ENCODE results near the gene NUP98.

Gene NUP98

DNA sequence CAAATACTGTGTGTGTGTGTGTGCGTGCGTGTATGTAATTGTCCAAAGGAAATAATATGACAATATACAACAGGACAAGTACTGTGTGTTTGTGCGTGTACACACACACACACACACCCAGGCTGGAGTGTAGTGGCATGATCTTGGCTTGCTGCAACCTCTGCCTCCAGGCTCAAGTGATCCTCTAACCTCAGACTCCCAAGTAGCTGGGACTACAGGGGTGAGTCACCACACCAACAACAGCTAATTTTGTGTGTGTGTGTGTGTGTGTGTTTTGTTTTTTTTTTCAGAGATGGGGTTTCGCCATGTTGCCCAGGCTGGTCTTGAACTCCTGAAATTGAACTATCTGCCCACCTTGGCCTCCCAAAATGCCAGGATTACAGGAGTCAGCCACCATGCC is 61.5 kb downstream of the NUP98 start:
- no peak for DNase-seq (ENCODE audit: low read depth in 3 of 3)

DNA sequence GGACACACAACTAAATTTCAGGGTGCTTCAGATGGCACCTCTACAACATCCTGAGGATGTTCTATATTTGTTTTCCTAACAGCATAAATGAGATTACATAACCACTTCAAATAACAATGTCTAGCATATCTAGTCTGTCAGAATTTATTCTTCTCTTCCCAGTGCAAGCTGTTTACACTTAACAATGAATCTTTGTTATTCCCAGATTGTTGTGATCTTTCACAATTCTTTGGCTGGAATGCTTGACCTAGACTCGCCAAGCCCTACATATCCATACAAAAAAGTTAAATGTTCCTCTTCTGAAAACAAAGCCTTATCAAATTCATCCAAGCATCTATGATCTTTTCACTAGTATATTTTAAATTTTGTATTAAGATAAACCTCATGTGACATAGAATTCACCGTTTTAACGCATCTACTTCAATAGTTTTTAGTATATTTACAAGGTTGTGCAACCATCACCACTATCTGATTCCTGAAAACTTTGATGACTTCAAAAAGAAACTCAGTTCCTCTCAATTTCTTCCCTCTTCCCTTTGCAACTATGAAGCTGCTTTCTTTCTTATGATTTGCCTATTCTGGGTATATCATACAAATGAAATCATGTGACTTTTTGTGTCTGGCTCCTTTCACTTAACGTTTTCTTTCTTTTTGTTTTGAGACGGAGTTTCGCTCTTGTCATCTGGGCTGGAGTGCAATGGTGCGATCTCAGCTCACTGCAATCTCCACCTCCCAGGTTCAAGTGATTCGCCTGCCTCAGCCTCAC is 64.5 kb downstream of the NUP98 start:
- no peak for DNase-seq (ENCODE audit: low read depth in 3 of 3)

GRCh38 chr11:3723014-3723708 is 74.2 kb downstream of the NUP98 start:
- no peak for DNase-seq (ENCODE audit: low read depth in 3 of 3)

DNA sequence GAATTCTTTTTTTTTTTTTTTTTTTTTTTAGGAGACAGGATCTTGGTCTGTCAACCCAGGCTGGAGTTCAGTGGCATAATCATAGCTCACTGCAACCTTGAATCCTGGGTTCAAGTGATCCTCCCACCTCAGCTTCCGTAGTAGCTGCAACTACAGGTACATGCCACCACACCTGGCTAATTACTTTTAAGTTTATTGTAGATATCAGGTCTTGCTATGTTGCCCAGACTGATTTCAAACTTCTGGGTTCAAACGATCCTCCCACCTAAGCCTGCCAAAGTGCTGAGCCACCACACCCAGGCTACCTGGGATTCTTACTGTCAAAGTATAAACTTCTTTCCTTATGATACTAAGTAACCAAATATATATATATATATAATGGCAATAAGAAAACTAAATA is 75.3 kb downstream of the NUP98 start:
- no peak for DNase-seq (ENCODE audit: low read depth in 3 of 3)

DNA sequence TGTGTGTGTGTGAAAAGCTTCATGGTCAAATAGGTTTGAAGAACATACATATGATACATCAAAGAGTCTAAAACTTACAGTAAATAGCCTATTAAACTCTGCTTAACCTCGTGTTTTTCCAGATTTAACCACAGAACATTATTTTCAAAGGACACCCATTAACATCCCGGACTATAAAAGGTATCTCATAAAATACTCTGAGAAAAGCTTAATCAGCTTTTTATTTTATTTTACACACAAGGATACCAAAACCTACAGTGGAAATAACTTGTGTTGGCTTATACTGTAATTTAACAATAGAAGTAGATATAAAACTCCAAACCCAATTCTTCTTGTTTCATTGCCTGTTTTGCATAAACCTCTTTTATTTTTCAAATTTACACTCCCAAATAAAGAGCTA is 76.4 kb downstream of the NUP98 start:
- DNase-seq (ENCODE audit: low read depth in 3 of 3) = no peak

DNA sequence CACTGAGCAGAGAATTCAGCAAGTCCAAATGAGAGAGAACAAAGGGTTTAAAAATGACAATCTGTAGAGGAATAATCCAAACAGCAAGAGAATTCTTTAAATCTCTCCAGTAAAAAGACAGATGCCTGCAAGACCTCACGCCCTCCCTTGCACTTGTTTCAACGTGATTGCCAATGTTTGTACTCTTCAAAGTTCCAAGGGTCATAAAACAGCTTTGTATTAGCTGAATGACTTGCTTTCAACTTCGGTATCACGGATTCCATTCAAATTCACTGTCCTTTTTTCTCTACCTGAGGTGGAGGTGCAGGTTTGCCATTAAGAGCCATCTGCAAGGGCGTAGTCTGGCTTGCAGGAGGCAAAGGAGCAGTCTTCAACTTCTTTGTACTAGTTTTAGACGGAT is 85.1 kb downstream of the NUP98 start:
- DNase-seq (ENCODE audit: low read depth in 3 of 3) = no peak

DNA sequence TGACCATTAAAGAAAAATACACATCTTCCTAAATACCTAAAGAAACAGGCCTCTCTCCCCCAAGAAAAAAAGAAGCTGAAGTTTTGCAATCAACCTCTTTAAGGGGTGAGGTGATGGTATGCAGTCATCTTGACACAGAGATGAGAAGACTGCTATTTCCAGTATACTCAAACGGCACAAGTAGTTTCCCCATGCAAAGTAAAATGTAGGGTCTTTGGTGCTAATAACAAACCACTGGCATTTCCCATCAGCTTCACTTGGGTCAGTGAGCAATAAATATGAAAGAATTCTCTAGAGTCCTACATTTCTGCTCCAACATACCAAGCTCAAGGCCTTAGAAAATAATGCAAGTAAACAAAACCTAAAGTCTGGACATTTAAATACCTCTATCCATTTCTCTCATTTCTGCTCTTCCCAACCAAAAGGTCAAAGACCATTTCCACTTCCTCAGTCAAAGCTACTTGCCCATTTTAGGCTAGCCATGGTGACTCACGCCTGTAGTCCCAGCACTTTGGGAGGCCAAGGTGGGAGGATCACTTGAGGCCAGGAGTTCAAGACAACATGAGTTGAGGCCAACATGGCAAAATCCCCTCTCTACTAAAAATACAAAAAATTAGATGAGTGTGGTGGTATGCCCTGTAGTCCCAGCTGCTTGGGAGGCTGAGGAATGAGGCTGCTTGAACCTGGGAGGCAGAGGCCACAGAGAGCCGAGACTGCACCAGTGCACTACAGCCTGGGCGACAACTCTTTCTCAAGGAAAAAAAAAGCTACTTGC is 86.7 kb downstream of the NUP98 start:
- DNase-seq (ENCODE audit: low read depth in 3 of 3) = no peak

- DNase-seq (ENCODE audit: low read depth in 3 of 3) = no peak
Observed at GRCh38 chr11:3709977-3710376, 87.4 kb downstream of the NUP98 start.

- no peak for DNase-seq (ENCODE audit: low read depth in 3 of 3)
Observed at GRCh38 chr11:3707176-3707575, 90.2 kb downstream of the NUP98 start.

DNA sequence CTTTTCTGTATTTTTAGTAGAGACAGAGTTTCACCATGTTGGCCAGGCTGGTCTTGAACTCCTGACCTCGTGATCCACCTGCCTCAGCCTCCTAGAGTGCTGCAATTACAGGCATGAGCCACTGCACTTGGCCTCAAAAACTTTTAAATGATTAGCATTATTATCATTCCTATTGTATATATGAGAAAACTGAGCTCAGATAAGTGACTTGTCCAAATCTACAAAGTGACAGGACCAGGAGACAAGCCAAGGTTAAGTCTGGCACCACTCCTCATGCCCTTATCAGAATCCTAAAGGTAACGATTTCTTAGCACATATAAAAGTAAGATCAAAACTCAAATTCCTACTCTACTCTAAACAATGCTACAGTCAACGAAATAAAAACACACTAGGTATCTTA is 94.0 kb downstream of the NUP98 start:
- DNase-seq (ENCODE audit: low read depth in 3 of 3) = no peak

DNA sequence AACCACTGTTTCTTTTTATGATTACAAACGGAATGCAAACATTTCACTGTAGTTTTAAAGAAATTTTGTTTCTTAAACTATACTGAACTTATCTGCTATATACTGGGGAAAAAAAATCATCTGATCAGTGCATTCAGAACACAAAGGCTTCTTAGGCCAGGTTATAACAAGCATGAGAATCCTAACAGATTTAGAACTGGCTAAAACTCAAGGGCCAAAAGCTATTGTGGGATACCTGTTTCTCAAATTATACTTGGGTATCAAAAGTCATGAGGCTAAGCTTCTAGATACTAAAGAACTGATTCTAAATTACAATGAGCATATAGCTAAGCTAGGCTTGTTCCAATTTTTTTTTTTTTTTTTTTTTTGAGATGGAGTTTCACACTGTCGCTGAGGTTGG is 96.4 kb downstream of the NUP98 start:
- no peak for DNase-seq (ENCODE audit: low read depth in 3 of 3)

- no peak for DNase-seq (ENCODE audit: low read depth in 3 of 3)
Observed at GRCh38 chr11:3700410-3700809, 96.9 kb downstream of the NUP98 start.

- DNase-seq (ENCODE audit: low read depth in 3 of 3) = no peak
Observed at GRCh38 chr11:3686751-3687150, 110.6 kb downstream of the NUP98 start.

- DNase-seq (ENCODE audit: low read depth in 3 of 3) = no peak
Observed at GRCh38 chr11:3685923-3686322, 111.4 kb downstream of the NUP98 start.

DNA sequence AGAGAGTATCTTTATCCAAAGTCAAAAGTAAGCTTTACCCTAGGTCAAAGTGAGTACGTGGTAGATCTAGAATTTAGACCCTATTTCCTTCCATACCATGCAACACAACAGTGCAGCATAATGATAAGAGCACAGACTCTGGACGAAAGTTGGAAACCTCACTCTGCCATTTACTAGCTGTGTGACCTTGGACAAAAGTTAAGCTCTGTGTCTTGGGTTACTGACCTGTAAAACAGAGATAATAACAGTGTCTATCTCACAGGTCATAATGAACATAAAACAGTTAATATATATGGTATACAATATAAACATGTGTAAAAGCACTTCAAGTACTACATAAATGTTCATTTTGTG is 112.6 kb downstream of the NUP98 start:
- no peak for DNase-seq (ENCODE audit: low read depth in 3 of 3)

DNA sequence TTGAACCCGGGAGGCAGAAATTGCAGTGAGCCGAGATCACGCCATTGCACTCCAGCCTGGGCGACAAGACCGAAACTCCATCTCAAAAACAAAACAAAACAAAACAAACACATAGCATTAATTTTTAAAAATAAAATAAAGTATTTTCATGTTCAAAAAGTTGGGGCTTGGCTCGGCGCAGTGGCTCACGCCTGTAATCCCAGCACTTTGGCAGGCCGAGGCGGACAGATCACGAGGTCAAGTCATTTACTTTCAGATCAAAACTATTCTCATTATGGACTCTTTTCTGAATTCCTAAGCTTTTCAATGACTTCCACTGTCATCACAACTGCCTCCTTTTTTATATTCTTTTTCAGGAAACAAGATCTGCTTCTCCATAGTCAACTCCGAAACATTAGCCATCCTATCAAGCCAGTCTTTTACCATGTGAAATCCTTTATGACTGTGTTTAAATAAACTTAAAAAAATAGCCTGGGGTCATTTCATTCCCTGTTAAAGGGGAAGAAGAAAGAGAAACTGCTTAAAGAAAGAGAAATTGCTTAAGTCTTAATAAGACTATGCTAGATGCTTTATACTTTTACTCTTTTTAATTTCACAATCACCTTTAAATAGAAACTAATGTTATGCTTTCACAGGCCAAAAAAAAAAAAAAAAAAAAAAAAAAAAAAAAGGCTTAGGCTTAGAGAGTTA is 113.1 kb downstream of the NUP98 start:
- no peak for DNase-seq (ENCODE audit: low read depth in 3 of 3)

DNA sequence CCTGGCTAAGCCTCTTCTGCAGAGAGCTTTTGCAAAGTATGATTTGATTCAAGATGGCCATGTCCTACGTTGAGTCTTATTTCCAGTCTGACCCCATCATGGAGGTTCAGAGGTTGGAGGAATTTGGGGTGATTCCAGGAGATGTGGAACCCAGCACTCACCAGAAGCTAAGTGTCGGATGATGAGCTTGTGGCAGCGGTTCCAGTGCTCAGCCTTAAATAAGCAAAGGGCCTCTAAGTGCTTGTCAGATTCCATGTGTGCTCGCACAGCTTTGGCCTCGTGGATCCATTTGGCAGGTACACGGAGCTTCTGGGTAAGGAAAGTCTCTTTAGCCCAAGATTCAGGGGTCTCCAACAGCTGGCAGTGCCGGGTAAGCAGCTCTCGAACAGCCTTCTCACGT is 114.3 kb downstream of the NUP98 start:
- no peak for DNase-seq (ENCODE audit: low read depth in 3 of 3)

GRCh38 chr11:3679077-3679476 is 118.3 kb downstream of the NUP98 start:
- DNase-seq (ENCODE audit: low read depth in 3 of 3) = no peak

DNA sequence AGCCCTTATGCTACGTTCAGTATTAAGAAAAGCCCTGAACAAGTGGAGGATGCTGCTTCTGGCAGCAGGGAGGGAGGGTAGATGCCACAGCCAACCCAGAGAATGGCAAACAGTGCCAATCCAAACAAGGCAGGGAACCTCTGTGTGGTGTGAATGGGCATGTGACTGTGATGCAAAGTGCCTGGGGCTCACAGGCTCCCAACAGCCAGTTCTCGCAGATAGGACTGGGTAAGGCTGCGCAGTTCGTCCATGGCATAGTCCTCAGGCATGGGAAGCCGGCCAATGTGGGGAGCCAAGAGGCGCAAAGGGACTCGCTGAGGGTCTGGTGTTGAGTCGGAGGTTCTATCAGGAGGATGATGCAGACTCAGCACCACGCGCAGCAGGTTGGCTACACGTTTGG is 121.4 kb downstream of the NUP98 start:
- no peak for DNase-seq (ENCODE audit: low read depth in 3 of 3)

DNA sequence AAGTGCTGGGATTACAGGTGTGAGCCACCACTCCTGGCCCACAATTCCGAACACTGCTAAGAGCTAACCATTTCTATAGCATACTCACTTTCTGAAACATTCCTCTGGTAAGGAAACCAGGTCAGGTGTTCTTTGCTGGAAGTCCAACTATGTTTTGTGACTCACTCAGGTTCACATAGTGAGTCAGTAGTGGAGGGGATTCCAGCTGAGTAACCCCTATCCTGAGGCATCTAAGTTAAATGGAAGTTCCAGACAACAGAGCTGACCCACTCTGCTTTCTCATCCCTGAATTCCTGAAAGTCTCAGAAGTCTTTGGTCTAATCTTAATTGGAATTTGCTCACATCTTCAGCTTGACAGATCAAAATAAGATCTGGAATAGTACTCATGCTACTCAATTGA is 123.2 kb downstream of the NUP98 start:
- DNase-seq (ENCODE audit: low read depth in 3 of 3) = no peak

DNA sequence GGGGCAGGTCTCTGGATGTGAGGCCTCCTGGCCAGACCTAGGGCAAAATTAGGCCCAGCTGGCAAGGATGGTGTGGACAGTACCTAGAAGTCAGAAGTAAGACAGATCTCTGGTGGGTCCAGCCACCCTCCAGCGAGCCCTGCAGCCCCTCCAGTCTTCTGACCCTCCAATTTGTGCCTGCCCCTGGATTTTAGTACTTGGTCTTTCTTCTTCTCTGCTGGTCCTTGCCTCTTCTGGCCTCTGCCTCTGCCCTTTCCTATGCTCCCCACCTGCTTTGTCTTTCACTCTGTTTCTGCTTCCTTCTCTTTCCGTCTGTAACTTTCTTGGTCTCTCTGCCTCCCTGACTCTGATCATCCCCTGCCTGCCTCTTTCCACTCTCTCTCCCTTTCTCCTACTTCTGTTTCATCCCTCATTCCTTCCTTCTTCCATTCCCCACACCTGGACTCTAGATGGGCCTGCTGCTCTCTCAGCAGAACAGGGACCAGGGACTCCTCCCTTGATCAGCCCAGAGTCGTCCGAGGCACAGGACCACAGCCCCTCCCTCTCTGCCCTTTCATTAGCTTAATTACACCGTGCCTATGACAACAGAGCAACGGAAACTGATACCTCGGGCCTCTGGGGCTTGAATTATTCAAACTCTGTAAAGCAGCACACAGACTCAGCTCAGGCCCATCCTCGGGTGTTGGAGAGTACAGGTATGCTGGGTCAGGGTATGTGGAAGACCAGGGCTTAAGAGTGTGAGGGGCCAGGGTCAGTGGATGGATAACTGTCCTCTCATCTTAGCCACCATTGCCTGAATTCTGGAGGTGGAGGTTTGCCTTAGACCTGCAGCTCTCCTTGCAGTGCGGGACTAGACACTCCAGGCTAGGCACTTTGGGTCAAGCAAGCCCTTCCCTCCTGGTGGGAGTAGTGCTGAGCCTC is 125.8 kb downstream of the NUP98 start, which contains the start of gene CHRNA10:
Gene CHRNA10 (minus strand): TSS at position 51 of the 921 bp plus-strand sequence. CDS start 72 bp downstream, outside the sequence.
- DNase-seq (ENCODE audit: low read depth in 3 of 3) = no peak
